ENCODE measurements around the gene BACH2.

Gene BACH2

DNA sequence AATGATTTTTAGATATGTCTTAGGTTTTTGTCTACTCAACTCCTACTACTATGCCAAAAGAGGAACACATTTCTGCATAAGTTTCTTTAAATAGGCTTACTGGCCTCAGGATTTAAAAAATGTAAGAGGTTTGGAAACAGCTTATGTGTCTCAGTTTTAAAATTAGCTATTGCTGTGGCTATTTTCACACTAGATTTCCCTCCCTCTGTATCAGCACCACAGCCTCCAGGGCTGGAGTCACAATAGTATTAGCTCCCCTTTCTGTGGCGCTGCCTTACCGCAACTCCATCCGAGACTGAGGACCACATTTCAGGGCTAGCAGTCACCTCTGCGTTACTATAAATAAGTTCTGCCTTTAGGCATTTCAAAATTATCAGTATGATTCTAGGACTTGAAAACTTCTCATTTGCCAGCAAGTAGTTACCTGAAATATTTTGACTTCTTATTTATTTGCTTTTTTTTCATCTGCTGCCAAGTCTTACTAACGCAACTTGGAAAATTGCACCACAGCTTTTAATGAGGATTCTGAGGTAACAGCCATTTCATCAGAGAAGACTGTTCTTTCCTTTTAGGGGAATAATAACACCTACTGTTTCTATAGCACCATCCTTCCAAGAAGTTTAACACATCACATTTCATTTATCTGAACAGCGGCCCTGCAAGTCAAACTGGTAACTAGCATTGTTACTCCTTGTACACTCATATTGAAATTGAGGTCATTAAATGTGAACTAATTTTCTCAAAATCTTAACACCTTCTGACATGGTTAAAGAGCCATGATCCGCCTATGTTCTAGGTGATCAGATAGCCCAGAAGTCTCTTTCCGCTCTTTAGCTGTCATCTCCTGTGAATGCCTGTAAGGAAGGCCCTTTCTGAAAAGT, 296.5 kb downstream of the BACH2 start:
- Histone ChIP-seq H3K9ac (ENCODE audit: low read length) (no peak overlapping the region), H3K4me2 (ENCODE audit: low read depth, low read length, poor library complexity, severe bottlenecking) (no peak overlapping the region), H4K20me1 (ENCODE audit: low read depth, low read length) (no peaks in the 10 kb centered on the region), H3K9me3 (ENCODE audit: insufficient read depth, low read length) (no peaks in the 10 kb centered on the region), H2AFZ (ENCODE audit: low read depth, low read length, severe bottlenecking) (no peak overlapping the region), H3K9me2 (replicated peaks; ENCODE audit: insufficient read depth, low read length) (no peaks in the 10 kb centered on the region), H3K27ac (ENCODE audit: low read depth, low read length) (no peak overlapping the region), H3K79me2 (ENCODE audit: insufficient read depth, low read length) (no peaks in the 10 kb centered on the region), H3F3A (ENCODE audit: insufficient read depth) (no peaks in the 10 kb centered on the region), H3K36me3 (ENCODE audit: low read length) (no peaks in the 10 kb centered on the region), H3K27me3 (ENCODE audit: low read length) (no peaks in the 10 kb centered on the region), H3K4me3 (ENCODE audit: insufficient read depth, low read length, poor library complexity, severe bottlenecking) (no peak overlapping the region)
- TF ChIP-seq EZH2phosphoT487 (conservative IDR thresholded peaks at IDR 0.05; ENCODE audit: low read length) = no peak
- TF ChIP-seq, protein P1, sequence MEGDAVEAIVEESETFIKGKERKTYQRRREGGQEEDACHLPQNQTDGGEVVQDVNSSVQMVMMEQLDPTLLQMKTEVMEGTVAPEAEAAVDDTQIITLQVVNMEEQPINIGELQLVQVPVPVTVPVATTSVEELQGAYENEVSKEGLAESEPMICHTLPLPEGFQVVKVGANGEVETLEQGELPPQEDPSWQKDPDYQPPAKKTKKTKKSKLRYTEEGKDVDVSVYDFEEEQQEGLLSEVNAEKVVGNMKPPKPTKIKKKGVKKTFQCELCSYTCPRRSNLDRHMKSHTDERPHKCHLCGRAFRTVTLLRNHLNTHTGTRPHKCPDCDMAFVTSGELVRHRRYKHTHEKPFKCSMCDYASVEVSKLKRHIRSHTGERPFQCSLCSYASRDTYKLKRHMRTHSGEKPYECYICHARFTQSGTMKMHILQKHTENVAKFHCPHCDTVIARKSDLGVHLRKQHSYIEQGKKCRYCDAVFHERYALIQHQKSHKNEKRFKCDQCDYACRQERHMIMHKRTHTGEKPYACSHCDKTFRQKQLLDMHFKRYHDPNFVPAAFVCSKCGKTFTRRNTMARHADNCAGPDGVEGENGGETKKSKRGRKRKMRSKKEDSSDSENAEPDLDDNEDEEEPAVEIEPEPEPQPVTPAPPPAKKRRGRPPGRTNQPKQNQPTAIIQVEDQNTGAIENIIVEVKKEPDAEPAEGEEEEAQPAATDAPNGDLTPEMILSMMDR (IDR thresholded peaks at IDR 0.05; ENCODE audit: insufficient read depth, low read length, poor library complexity, severe bottlenecking) = no peak

DNA sequence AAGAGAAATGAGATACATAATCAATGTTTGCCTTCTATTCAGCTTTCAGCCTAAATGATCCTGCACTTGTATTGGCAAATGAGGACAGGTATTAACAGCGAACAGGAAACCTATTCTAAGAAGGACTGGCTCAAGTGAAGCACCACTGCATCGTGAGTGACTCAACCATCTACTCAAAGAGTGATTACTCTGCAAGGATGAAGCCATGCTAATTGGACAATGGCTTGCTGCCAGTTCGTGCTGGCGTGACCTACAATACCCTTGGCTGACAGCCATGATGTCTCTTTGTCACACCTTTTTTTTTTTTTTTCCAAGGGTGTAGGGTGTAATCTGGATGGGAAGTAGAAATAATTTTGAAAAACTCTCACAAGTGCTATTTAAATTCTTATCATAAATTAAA, 297.5 kb downstream of the BACH2 start:
- H4K20me1 ChIP-seq (ENCODE audit: low read depth, low read length) = no peaks in the 10 kb centered on the region
- no peak overlapping the region for H3K4me2 ChIP-seq (ENCODE audit: low read depth, low read length, poor library complexity, severe bottlenecking)
- no peaks in the 10 kb centered on the region for H3K9me3 ChIP-seq (ENCODE audit: insufficient read depth, low read length)
- H3K27ac ChIP-seq (ENCODE audit: low read depth, low read length) = no peak overlapping the region
- H3K4me3 ChIP-seq (ENCODE audit: insufficient read depth, low read length, poor library complexity, severe bottlenecking) = no peak overlapping the region
- H3K9me2 ChIP-seq (replicated peaks; ENCODE audit: insufficient read depth, low read length) = no peaks in the 10 kb centered on the region
- TF ChIP-seq, protein P1 (IDR thresholded peaks at IDR 0.05; ENCODE audit: insufficient read depth, low read length, poor library complexity, severe bottlenecking) = no peak
- TF ChIP-seq EZH2phosphoT487 (conservative IDR thresholded peaks at IDR 0.05; ENCODE audit: low read length) = no peak
- no peaks in the 10 kb centered on the region for H3K27me3 ChIP-seq (ENCODE audit: low read length)
- H2AFZ ChIP-seq (ENCODE audit: low read depth, low read length, severe bottlenecking) = no peak overlapping the region
- H3K36me3 ChIP-seq (ENCODE audit: low read length) = no peaks in the 10 kb centered on the region
- no peaks in the 10 kb centered on the region for H3F3A ChIP-seq (ENCODE audit: insufficient read depth)
- no peak overlapping the region for H3K9ac ChIP-seq (ENCODE audit: low read length)
- H3K79me2 ChIP-seq (ENCODE audit: insufficient read depth, low read length) = no peaks in the 10 kb centered on the region

DNA sequence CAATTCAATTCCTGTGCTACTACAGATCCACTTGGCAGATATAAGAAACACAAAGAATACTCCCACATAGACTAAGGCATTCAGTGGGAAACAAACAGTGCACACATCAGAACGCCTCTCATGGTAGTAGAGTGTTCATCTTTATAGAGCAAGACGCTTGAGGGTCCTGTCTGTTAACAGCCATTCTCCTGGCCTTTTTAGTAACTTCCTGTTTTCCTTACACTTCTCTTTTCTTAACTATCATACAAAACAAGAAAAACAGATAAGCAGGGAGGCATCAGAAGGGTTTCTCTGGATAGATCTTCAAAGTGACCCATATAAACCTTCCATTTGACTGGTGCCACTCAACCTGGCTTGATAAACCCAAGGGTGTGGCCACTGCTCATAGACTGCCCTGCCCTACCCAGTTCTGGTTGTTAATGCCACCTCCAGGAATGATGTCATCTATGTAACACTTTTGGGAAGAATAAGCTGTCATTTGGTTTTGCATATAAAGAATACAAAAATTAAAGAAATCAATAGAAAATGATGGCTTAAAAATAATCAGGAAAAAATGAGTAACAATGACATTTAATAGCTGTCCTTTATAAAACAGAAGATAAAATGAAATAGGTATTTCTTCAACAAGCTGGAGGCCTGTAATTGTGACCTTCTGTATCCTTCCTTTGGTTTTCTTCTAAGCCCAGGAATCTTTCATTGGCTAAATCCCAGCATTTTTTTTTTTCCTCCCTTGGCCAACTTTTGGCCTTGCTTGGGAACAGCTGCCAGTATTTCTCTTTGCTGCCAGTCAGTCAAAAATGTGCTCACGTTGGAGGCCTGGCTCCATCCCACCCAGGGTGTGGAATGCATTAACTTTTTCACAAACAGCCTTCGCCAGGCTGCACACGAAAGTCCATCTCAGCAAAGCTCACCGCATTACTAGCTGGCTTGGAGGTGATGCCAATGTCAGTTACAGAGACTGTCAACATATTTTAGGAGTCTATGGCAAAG, 298.9 kb downstream of the BACH2 start:
- no peaks in the 10 kb centered on the region for H3K27me3 ChIP-seq (ENCODE audit: low read length)
- TF ChIP-seq, protein P1 (IDR thresholded peaks at IDR 0.05; ENCODE audit: insufficient read depth, low read length, poor library complexity, severe bottlenecking) = no peak
- TF ChIP-seq EZH2phosphoT487 (conservative IDR thresholded peaks at IDR 0.05; ENCODE audit: low read length) = no peak
- no peaks in the 10 kb centered on the region for H3K9me3 ChIP-seq (ENCODE audit: insufficient read depth, low read length)
- H3F3A ChIP-seq (ENCODE audit: insufficient read depth) = no peaks in the 10 kb centered on the region
- no peaks in the 10 kb centered on the region for H4K20me1 ChIP-seq (ENCODE audit: low read depth, low read length)
- H2AFZ ChIP-seq (ENCODE audit: low read depth, low read length, severe bottlenecking) = no peak overlapping the region
- no peaks in the 10 kb centered on the region for H3K79me2 ChIP-seq (ENCODE audit: insufficient read depth, low read length)
- no peak overlapping the region for H3K9ac ChIP-seq (ENCODE audit: low read length)
- no peaks in the 10 kb centered on the region for H3K9me2 ChIP-seq (replicated peaks; ENCODE audit: insufficient read depth, low read length)
- H3K27ac ChIP-seq (ENCODE audit: low read depth, low read length) = no peak overlapping the region
- H3K4me2 ChIP-seq (ENCODE audit: low read depth, low read length, poor library complexity, severe bottlenecking) = no peak overlapping the region
- H3K36me3 ChIP-seq (ENCODE audit: low read length) = no peaks in the 10 kb centered on the region
- H3K4me3 ChIP-seq (ENCODE audit: insufficient read depth, low read length, poor library complexity, severe bottlenecking) = no peak overlapping the region
